Ectodermal cell (in vitro differentiated cells): ENCODE results near the gene C3orf22.

Experiments
- H3K27ac ChIP-seq: 2 replicates; pipeline ENCODE4 v1.7.0; 2013; ENCODE audit warnings: mild to moderate bottlenecking, low read depth, low read length; ENCODE audit not compliant: insufficient read depth, poor library complexity, severe bottlenecking
- H3K27me3 ChIP-seq: 2 replicates; pipeline ENCODE4 v1.7.0; 2013; ENCODE audit warnings: mild to moderate bottlenecking, low read length; ENCODE audit not compliant: insufficient read depth, control insufficient read depth, poor library complexity, severe bottlenecking
- H3K36me3 ChIP-seq: one replicate; pipeline ENCODE4 v1.7.0; 2013; ENCODE audit warnings: low read length; ENCODE audit not compliant: control insufficient read depth, insufficient read depth
- H3K4me1 ChIP-seq: one replicate; pipeline ENCODE4 v1.7.0; 2013; ENCODE audit warnings: low read length; ENCODE audit not compliant: control insufficient read depth, insufficient read depth
- H3K4me3 ChIP-seq: 2 replicates; pipeline ENCODE4 v1.7.0; 2013; ENCODE audit warnings: low read depth, low read length, control low read depth; ENCODE audit not compliant: insufficient read depth
- H3K9me3 ChIP-seq: 2 replicates; pipeline ENCODE4 v1.7.0; 2013; ENCODE audit warnings: mild to moderate bottlenecking, low read length, moderate library complexity; ENCODE audit not compliant: control insufficient read depth
- WGBS, 2 experiments: methylation state at CpG; one replicate each; pipeline ENCODE4 v1.1.7; 2013; ENCODE audit warnings: missing lambda C conversion rate in 2 of 2; 5-methylcytosine and 5-hydroxymethylcytosine counted together

Gene C3orf22

GRCh38 chr3:126511291-126511690 is 47.4 kb downstream of the C3orf22 start:
- WGBS, 2 experiments: 82 to 86% methylated on average over 6 to 7 of the region's 7 CpGs
- Histone ChIP-seq H3K36me3 (no peaks in the 10 kb centered on the region), H3K27ac (no peak overlapping the region), H3K27me3 (no peaks in the 10 kb centered on the region), H3K4me1 (peaks cover 13% of the 10 kb centered on the region), H3K9me3 (no peaks in the 10 kb centered on the region), H3K4me3 (no peak overlapping the region)

- WGBS, 2 experiments: 93% methylated on average over 22 of the region's 22 CpGs
- H3K27ac ChIP-seq: no peak overlapping the region
- no peaks in the 10 kb centered on the region for H3K36me3 ChIP-seq
- H3K4me1 ChIP-seq: peaks cover 13% of the 10 kb centered on the region
- H3K4me3 ChIP-seq: no peak overlapping the region
- H3K27me3 ChIP-seq: no peaks in the 10 kb centered on the region
- no peaks in the 10 kb centered on the region for H3K9me3 ChIP-seq
Observed at GRCh38 chr3:126510308-126510910, 48.3 kb downstream of the C3orf22 start.

GRCh38 chr3:126509597-126510307 is 49.0 kb downstream of the C3orf22 start:
- Histone ChIP-seq H3K27me3 (no peaks in the 10 kb centered on the region), H3K9me3 (no peaks in the 10 kb centered on the region), H3K27ac (no peak overlapping the region), H3K4me1 (peaks cover 10% of the 10 kb centered on the region), H3K4me3 (no peak overlapping the region), H3K36me3 (no peaks in the 10 kb centered on the region)
- 92 to 93% methylated on average over 18 of the region's 18 CpGs for WGBS, 2 experiments

DNA sequence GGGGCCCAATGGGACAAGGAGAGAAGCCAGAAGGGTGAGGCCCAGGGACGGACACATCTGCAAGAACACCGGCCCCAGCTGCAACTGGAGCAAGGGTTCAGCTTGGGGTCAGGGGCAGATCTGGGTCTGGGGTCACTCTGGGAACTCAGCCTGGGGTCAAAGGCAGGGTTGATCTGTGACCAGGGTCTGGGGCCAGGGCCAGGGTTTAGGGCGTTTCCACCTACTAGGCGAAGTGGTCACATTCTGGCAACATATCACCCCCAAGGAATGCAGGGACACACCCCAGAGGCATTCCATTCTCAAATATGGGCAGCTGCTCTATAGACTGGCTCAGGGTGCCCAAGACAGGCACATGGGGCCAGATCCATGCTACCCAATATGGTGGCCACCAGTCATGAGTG is 50.2 kb downstream of the C3orf22 start:
- Histone ChIP-seq H3K9me3 (no peaks in the 10 kb centered on the region), H3K27me3 (no peaks in the 10 kb centered on the region), H3K4me1 (peaks cover 10% of the 10 kb centered on the region), H3K4me3 (no peak overlapping the region), H3K27ac (no peak overlapping the region), H3K36me3 (no peaks in the 10 kb centered on the region)
- WGBS, 2 experiments: 92 to 97% methylated on average over 4 of the region's 4 CpGs

DNA sequence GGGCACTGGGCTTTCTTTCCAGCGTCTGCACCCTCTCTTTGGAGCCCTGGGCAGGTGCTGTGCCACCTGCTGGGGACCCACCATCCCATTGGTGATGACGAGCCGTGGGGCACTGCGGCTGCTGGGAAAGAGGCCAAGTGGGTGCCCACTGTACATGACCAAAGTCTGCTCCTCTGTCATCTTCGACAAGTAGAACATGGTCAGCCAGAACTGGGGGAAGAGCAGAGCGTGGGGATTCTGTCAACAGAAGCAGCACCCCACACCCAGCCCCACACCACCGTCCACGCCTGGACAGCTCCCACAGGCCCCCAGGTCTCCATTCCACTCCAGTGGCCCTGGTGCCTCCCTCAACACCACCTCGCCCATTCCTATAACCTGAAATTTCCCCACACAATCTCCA is 50.8 kb downstream of the C3orf22 start:
- Histone ChIP-seq H3K4me1 (peaks cover 10% of the 10 kb centered on the region), H3K9me3 (no peaks in the 10 kb centered on the region), H3K36me3 (no peaks in the 10 kb centered on the region), H3K27me3 (no peaks in the 10 kb centered on the region), H3K27ac (no peak overlapping the region), H3K4me3 (no peak overlapping the region)
- WGBS, 2 experiments: 92 to 93% methylated on average over 9 of the region's 9 CpGs

- Histone ChIP-seq H3K27ac (no peak overlapping the region), H3K4me3 (no peak overlapping the region), H3K9me3 (no peaks in the 10 kb centered on the region), H3K4me1 (peaks cover 11% of the 10 kb centered on the region), H3K36me3 (no peaks in the 10 kb centered on the region), H3K27me3 (no peaks in the 10 kb centered on the region)
- WGBS, 2 experiments: 93% methylated on average over 10 of the region's 10 CpGs
Observed at GRCh38 chr3:126503701-126504100, 55.0 kb downstream of the C3orf22 start.

DNA sequence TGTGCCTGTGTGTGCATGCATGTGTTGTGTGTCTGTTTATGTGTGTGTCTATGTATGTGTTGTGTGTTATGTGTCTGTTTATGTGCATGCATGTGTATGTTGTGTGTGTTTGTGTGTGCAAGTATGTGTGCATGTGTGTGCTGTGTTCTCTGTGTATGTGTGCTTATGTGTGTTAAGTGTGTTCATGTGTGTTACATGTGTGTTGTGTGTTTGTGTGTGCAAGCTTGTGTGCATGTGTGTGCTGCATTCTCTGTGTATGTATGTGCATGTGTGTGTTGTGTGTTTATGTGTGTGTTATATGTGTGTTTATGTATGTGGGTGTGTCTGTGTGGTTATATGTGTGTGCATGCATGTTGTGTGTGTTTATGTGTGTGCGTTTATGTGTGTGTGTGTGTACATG is 56.1 kb downstream of the C3orf22 start:
- Histone ChIP-seq H3K27ac (no peak overlapping the region), H3K36me3 (no peaks in the 10 kb centered on the region), H3K4me3 (no peak overlapping the region), H3K27me3 (no peaks in the 10 kb centered on the region), H3K4me1 (peaks cover 11% of the 10 kb centered on the region), H3K9me3 (no peaks in the 10 kb centered on the region)
- 86 to 90% methylated on average over 1 of the region's 1 CpG for WGBS, 2 experiments

DNA sequence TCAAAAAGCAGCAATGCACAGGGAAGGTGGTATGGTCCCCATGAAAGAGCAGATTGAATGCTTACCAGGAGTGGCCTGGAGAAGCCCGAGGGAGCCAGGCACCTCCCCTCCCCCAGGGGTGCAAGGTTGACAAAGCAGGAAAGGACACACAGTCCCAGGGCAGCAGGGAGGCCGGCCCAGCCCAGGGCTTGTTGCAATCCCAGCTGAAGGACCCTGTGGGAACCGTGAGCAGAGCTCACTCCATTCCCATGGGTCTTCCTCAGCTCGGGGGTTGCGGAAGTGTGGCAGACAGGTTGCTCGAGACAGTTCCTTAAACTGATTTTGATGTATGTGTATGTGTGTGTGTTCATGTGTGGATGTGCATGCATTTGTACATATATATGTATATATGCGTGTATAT is 57.0 kb downstream of the C3orf22 start:
- H3K4me1 ChIP-seq: peaks cover 11% of the 10 kb centered on the region
- no peaks in the 10 kb centered on the region for H3K27me3 ChIP-seq
- no peaks in the 10 kb centered on the region for H3K9me3 ChIP-seq
- no peak overlapping the region for H3K27ac ChIP-seq
- no peaks in the 10 kb centered on the region for H3K36me3 ChIP-seq
- H3K4me3 ChIP-seq: no peak overlapping the region
- WGBS, 2 experiments: 68 to 69% methylated on average over 7 of the region's 7 CpGs

DNA sequence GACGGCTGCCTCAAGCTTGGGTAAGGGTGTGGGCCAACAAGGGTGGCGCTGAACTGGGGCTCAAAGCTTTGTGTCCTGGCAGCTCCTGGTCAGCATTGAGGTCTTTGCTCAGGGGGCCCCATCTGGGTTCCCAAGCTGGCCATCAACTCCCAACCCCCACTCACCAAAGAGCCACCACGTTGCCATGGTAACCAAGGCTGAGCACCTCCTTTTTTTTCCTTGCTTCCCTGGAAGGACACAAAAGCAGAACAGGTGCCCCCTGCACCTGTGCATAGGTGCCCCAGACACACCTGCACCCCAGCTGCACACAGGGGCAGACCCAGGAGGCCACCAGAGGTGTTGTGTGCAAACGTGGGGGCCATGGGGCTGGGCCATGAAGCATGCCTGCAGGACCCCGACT is 57.7 kb downstream of the C3orf22 start:
- no peaks in the 10 kb centered on the region for H3K27me3 ChIP-seq
- H3K9me3 ChIP-seq: no peaks in the 10 kb centered on the region
- WGBS, 2 experiments: 76 to 84% methylated on average over 5 of the region's 5 CpGs
- H3K4me3 ChIP-seq: no peak overlapping the region
- H3K27ac ChIP-seq: no peak overlapping the region
- peaks cover 11% of the 10 kb centered on the region for H3K4me1 ChIP-seq
- H3K36me3 ChIP-seq: no peaks in the 10 kb centered on the region

GRCh38 chr3:126500016-126500415 is 58.7 kb downstream of the C3orf22 start:
- Histone ChIP-seq H3K36me3 (no peaks in the 10 kb centered on the region), H3K4me3 (no peak overlapping the region), H3K9me3 (no peaks in the 10 kb centered on the region), H3K27ac (no peak overlapping the region), H3K4me1 (peaks cover 11% of the 10 kb centered on the region), H3K27me3 (no peaks in the 10 kb centered on the region)
- 88 to 90% methylated on average over 7 of the region's 7 CpGs for WGBS, 2 experiments
